DOHH2 (cell line): ENCODE data around the gene ANO8.

Source experiments
- CTCF ChIP-seq: fragments of 200-600 bp; sonication (generic); IDR thresholded peaks from one replicate; pipeline ENCODE4 v1.5.1; 2014; ENCODE audit warnings: antibody characterized with exemption, mild to moderate bottlenecking, low read depth, low read length; ENCODE audit not compliant: poor library complexity, severe bottlenecking
- EZH2phosphoT487 ChIP-seq: fragments of 200-600 bp; sonication (generic); IDR thresholded peaks from 2 replicates; pipeline ENCODE4 v1.6.1; 2017; ENCODE audit warnings: borderline replicate concordance, mild to moderate bottlenecking, antibody characterized with exemption, low read length, moderate library complexity, mixed read lengths

GRCh38 chr19:17318966-17319365 is 15.7 kb downstream of the ANO8 start:
- TF ChIP-seq CTCF (no peak), EZH2phosphoT487 (no peak)
